Activated naive CD8-positive, alpha-beta T cell treated with anti-CD3 and anti-CD28 coated beads, Interleukin-2, amount 10 ng/mL, durations not matched to agents 7 days and 5 days (primary cell): Measurements from ENCODE around the gene S1PR2. TPM values are rescaled to one million over a fixed set of nuclear protein-coding genes. Genes with fewer than 3 reads are reported as not detected.

ENCODE experiments used
- ATAC-seq: fragments of 150-1000 bp; cut with Tn5 transposase; one replicate; pipeline ENCODE4 v1.10.0; 2021; ENCODE audit warnings: low read depth, moderate library complexity
- POLR2A ChIA-PET: fragments of 350-600 bp; sonication (Branson Sonifier 250); formaldehyde crosslinking; loops from one replicate; lab custom pipeline; 2021; ENCODE audit warnings: antibody characterized with exemption; lab: Charles Lee
- DNase-seq: peaks from one replicate; pipeline ENCODE4 v3.0.0; 2021
- H3K27ac Mint-ChIP-seq: one replicate; pipeline ENCODE4 v1.8.0; 2022; ENCODE audit warnings: mild to moderate bottlenecking, mixed read lengths
- H3K27me3 Mint-ChIP-seq: one replicate; pipeline ENCODE4 v1.8.0; 2022; ENCODE audit warnings: mild to moderate bottlenecking, moderate library complexity, mixed read lengths
- H3K36me3 Mint-ChIP-seq: one replicate; pipeline ENCODE4 v1.8.0; 2021; ENCODE audit warnings: mild to moderate bottlenecking, mixed read lengths
- H3K4me1 Mint-ChIP-seq: one replicate; pipeline ENCODE4 v1.8.0; 2021; ENCODE audit warnings: mixed read lengths
- H3K4me3 Mint-ChIP-seq: one replicate; pipeline ENCODE4 v1.8.0; 2022; ENCODE audit warnings: mild to moderate bottlenecking, moderate library complexity, mixed read lengths
- H3K9me3 Mint-ChIP-seq: one replicate; pipeline ENCODE4 v1.8.0; 2021; ENCODE audit warnings: mixed read lengths
- total RNA-seq, 2 experiments: library from RNA; stranded (reverse); gene quantifications; one replicate each; pipeline ENCODE4 v1.2.3, GENCODE V29; 2021

S1PR2 gene, protein sequence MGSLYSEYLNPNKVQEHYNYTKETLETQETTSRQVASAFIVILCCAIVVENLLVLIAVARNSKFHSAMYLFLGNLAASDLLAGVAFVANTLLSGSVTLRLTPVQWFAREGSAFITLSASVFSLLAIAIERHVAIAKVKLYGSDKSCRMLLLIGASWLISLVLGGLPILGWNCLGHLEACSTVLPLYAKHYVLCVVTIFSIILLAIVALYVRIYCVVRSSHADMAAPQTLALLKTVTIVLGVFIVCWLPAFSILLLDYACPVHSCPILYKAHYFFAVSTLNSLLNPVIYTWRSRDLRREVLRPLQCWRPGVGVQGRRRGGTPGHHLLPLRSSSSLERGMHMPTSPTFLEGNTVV
- total RNA-seq = 1 to 10 TPM; 6.4 to 7.1 TPM

DNA sequence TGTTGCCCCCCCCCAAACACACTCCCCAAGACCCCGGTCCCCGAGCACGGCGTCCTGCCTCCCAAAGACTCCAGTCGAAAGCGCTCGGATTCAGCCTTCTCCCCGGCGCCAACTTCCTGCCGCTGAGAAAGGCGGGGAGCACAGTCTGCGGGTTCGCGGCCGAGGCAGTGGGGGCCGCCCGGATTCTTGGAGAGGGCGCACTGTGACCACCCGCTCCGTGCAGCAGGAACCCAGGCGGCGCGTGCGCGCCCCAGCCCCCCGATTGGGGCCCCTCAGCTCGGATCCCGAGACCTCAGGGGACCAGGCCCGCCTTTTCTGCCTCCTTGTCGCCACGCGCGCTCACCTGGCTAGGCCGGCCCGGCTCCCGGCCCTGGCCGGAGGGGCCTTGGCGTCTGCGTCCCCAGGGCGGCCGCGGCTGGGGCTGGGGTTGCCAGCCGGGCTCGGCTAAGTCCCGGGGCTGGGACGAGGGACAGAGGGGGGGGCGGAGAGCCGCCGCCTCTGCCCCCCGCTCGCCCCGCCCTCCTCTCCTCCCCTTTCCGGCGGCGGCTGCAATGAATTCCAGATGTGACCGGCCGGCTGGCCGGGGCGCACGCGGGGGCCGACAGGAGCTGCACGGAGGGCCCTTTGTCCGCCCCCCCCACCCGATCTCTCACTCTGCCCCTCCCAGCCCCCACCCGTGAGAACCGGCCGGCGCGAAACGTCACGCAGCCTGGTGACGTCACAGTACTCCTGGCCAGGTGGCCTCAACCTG is at the start of gene S1PR2:
TSS of gene S1PR2 (minus strand) at position 471 of the 751 bp plus-strand sequence. CDS start 6,426 bp downstream, outside the sequence.
- H3K36me3 Mint-ChIP-seq = no peaks in the 10 kb centered on the region
- H3K4me3 Mint-ChIP-seq = peak within 1 kb of the TSS; percentile 87
- H3K4me1 Mint-ChIP-seq = peaks cover 18% of the 10 kb centered on the region
- H3K9me3 Mint-ChIP-seq = no peaks in the 10 kb centered on the region
- peak within 1 kb of the TSS; percentile 81 for H3K27ac Mint-ChIP-seq
- H3K27me3 Mint-ChIP-seq = no peaks in the 10 kb centered on the region
- DNase-seq (peak; percentile 79), ATAC-seq (peak; percentile 67)
- POLR2A ChIA-PET = interaction anchor here (0.8 to 1.3 kb wide), 3 partner anchors 19 to 412 kb away, joined by 3 read pairs; partner anchors contain the start of genes DNMT1 and FBXL12

GRCh38 chr19:10279737-10280442 is 48.8 kb upstream of the S1PR2 start:
- Mint-ChIP-seq H3K4me3 (peak overlapping the region; percentile 7), H3K4me1 (peaks cover 11% of the 10 kb centered on the region), H3K27me3 (no peaks in the 10 kb centered on the region), H3K9me3 (no peaks in the 10 kb centered on the region), H3K36me3 (peaks cover 16% of the 10 kb centered on the region), H3K27ac (peak overlapping the region; percentile 36)
- peak; percentile 66 for ATAC-seq
- POLR2A ChIA-PET = interaction anchor here (0.6 to 2.5 kb wide), 5 partner anchors 9 to 148 kb away, joined by 3 to 26 read pairs (median 3); partner anchors contain the start of gene ICAM1
- DNase-seq = no peak

DNA sequence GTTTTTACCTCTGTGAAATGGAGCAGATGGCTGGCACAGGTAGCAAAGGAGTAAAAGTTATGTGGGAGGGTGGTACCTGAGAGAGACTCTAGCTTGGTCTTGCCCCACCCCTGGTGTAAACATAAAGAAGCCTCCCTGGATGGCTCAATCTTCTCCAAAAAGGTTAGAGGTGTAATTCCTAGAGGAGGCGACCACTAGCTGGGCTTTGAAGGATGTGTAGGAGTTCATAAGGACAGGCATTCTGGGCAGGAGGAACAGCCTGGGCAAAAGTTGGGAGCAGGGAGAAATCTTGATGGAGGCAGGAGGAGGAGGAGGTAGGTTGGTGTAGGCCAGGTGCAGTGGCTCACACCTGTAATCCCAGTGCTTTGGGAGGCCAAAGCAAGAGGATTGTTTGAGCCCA is 47.8 kb upstream of the S1PR2 start:
- ATAC-seq (no peak), DNase-seq (no peak)
- POLR2A ChIA-PET = interaction anchor here (0.6 to 2.5 kb wide), 2 partner anchors 8 to 110 kb away, joined by 3 to 26 read pairs; partner anchors contain the start of gene ICAM1
- Mint-ChIP-seq H3K27ac (peak overlapping the region; percentile 60), H3K9me3 (no peaks in the 10 kb centered on the region), H3K4me3 (no peak overlapping the region), H3K36me3 (peaks cover 12% of the 10 kb centered on the region), H3K4me1 (peaks cover 13% of the 10 kb centered on the region), H3K27me3 (no peaks in the 10 kb centered on the region)

GRCh38 chr19:10277795-10278589 is 46.9 kb upstream of the S1PR2 start:
- no peaks in the 10 kb centered on the region for H3K27me3 Mint-ChIP-seq
- H3K9me3 Mint-ChIP-seq = no peaks in the 10 kb centered on the region
- peaks cover 12% of the 10 kb centered on the region for H3K36me3 Mint-ChIP-seq
- peaks cover 13% of the 10 kb centered on the region for H3K4me1 Mint-ChIP-seq
- POLR2A ChIA-PET = interaction anchor here (1.1 to 1.2 kb wide), 2 partner anchors 9 to 11 kb away, joined by 4 to 5 read pairs; partner anchors contain the start of gene ICAM4
- ATAC-seq (no peak), DNase-seq (no peak)
- no peak overlapping the region for H3K4me3 Mint-ChIP-seq
- no peak overlapping the region for H3K27ac Mint-ChIP-seq

DNA sequence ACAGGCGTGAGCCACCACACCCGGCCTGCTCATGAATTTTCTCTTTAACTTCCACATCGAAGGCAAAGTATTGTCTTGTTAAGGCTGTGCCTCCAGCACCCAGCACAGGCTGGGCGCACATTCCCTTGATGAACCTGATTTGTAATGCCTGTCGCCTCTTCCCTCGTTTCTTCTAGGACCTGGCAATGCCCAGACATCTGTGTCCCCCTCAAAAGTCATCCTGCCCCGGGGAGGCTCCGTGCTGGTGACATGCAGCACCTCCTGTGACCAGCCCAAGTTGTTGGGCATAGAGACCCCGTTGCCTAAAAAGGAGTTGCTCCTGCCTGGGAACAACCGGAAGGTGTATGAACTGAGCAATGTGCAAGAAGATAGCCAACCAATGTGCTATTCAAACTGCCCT is 43.5 kb upstream of the S1PR2 start:
- DNase-seq (no peak), ATAC-seq (no peak)
- no peak overlapping the region for H3K27ac Mint-ChIP-seq
- H3K9me3 Mint-ChIP-seq = no peaks in the 10 kb centered on the region
- POLR2A ChIA-PET = interaction anchor here (1.1 kb wide), 1 partner anchor 15 kb away, joined by 5 read pairs; the partner anchor contains the start of gene ICAM5
- peaks cover 10% of the 10 kb centered on the region for H3K36me3 Mint-ChIP-seq
- peaks cover 22% of the 10 kb centered on the region for H3K4me1 Mint-ChIP-seq
- no peaks in the 10 kb centered on the region for H3K27me3 Mint-ChIP-seq
- H3K4me3 Mint-ChIP-seq = no peak overlapping the region

DNA sequence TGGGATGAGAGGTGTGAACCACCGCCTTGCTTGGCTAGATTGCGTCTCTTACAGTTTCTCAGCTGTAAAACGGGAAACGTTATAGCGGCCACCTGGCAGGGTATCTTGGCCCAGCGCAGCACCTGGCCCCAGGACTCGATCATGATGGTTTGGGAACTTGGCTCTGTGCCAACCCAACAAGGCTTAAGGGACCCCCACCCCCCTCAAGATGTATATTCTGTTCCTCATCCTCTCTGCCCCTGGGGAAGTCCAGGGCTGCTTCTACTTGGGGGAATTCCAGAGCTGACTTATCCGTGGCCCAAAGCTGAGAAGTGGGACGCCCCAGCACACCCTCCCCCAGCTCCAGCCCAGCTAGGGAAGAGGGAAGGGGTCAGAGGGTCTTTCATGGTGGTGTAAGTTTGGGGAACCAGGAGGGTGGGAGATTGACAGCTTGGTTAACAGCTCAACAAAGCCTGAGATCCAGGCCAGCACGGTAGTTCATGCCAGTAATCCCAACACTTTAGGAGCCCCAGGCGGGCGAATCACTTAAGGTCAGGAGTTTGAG is 40.5 kb upstream of the S1PR2 start:
- peaks cover 5% of the 10 kb centered on the region for H3K36me3 Mint-ChIP-seq
- POLR2A ChIA-PET = interaction anchor here (0.9 to 4.7 kb wide), 16 partner anchors 9 to 157 kb away, joined by 3 to 60 read pairs (median 10); partner anchors contain the start of genes CDC37, FDX2, ICAM4 and ICAM5

DNA sequence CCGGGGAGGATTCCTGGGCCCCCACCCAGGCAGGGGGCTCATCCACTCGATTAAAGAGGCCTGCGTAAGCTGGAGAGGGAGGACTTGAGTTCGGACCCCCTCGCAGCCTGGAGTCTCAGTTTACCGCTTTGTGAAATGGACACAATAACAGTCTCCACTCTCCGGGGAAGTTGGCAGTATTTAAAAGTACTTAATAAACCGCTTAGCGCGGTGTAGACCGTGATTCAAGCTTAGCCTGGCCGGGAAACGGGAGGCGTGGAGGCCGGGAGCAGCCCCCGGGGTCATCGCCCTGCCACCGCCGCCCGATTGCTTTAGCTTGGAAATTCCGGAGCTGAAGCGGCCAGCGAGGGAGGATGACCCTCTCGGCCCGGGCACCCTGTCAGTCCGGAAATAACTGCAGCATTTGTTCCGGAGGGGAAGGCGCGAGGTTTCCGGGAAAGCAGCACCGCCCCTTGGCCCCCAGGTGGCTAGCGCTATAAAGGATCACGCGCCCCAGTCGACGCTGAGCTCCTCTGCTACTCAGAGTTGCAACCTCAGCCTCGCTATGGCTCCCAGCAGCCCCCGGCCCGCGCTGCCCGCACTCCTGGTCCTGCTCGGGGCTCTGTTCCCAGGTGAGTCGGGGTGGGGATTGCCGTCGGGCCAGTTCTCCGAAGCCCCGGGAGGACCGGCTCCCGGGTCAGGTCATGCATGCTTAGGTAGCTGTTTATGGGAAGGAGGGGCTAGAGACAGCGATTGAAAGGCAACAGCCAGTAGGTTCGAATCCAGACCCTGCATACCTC is 39.7 kb upstream of the S1PR2 start, which contains the start of gene ICAM1:
TSS of gene ICAM1 (plus strand) at position 505 of the 779 bp plus-strand sequence. CDS start at position 545, 40 bp downstream.
- peak; percentile 83 for DNase-seq
- no peaks in the 10 kb centered on the region for H3K9me3 Mint-ChIP-seq
- ATAC-seq = peak; percentile 65
- H3K4me1 Mint-ChIP-seq = peaks cover 23% of the 10 kb centered on the region
- peak within 1 kb of the TSS; percentile 92 for H3K27ac Mint-ChIP-seq
- H3K4me3 Mint-ChIP-seq = peak within 1 kb of the TSS; percentile 86
- peaks cover 5% of the 10 kb centered on the region for H3K36me3 Mint-ChIP-seq
- no peaks in the 10 kb centered on the region for H3K27me3 Mint-ChIP-seq
- POLR2A ChIA-PET = interaction anchor here (0.6 to 4.7 kb wide), 26 partner anchors 10 to 891 kb away, joined by 3 to 60 read pairs (median 6); partner anchors contain the start of genes CDC37, FDX2, ICAM4 and ICAM5

More for the DNA sequence above, 40.5 kb upstream of the S1PR2 start:
- peaks cover 23% of the 10 kb centered on the region for H3K4me1 Mint-ChIP-seq
- H3K9me3 Mint-ChIP-seq = no peaks in the 10 kb centered on the region
- no peaks in the 10 kb centered on the region for H3K27me3 Mint-ChIP-seq
- peak overlapping the region; percentile 86 for H3K4me3 Mint-ChIP-seq
- DNase-seq (no peak), ATAC-seq (no peak)
- peak overlapping the region; percentile 92 for H3K27ac Mint-ChIP-seq

- peak overlapping the region; percentile 92 for H3K27ac Mint-ChIP-seq
- peaks cover 3% of the 10 kb centered on the region for H3K36me3 Mint-ChIP-seq
- peaks cover 23% of the 10 kb centered on the region for H3K4me1 Mint-ChIP-seq
- ATAC-seq = peak; percentile 57
- peak; percentile 85 for DNase-seq
- peak overlapping the region; percentile 86 for H3K4me3 Mint-ChIP-seq
- no peaks in the 10 kb centered on the region for H3K9me3 Mint-ChIP-seq
- no peaks in the 10 kb centered on the region for H3K27me3 Mint-ChIP-seq
- POLR2A ChIA-PET = interaction anchor here (0.6 to 4.7 kb wide), 23 partner anchors 10 to 892 kb away, joined by 3 to 60 read pairs (median 6); partner anchors contain the start of genes CDC37, FDX2, ICAM4 and ICAM5
Observed at GRCh38 chr19:10270180-10270615, 39.1 kb upstream of the S1PR2 start.

- POLR2A ChIA-PET = interaction anchor here (0.6 to 4.7 kb wide), 20 partner anchors 9 to 270 kb away, joined by 3 to 60 read pairs (median 6); partner anchors contain the start of genes CDC37, FDX2, ICAM4 and ICAM5
- Mint-ChIP-seq H3K4me3 (peak overlapping the region; percentile 86), H3K9me3 (no peaks in the 10 kb centered on the region), H3K27me3 (no peaks in the 10 kb centered on the region), H3K27ac (peak overlapping the region; percentile 92), H3K36me3 (peaks cover 2% of the 10 kb centered on the region), H3K4me1 (peaks cover 23% of the 10 kb centered on the region)
- DNase-seq (peak; percentile 96), ATAC-seq (peak; percentile 69)
Observed at GRCh38 chr19:10269333-10270179, 38.4 kb upstream of the S1PR2 start.

DNA sequence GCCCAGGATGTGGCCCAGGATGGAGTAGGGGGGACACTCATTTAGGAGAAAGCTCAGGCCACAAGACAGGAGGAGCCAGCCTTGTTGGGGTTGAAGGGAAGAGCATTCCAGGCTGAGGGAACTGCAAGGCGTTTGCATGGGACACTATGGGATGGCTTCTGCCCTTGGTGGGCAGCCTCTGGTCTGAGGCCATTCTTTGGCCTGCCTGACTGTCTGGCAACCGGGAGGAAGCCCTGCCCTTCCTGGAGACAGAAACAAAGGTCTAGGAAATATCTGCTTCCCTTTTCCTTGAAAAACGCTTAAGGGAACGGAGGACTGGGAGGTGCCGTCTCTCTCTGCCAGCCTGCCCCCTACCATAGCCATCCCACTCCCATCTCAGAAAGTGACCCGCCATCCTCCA is 36.9 kb upstream of the S1PR2 start:
- POLR2A ChIA-PET = interaction anchor here (2.0 to 4.7 kb wide), 2 partner anchors 23 to 120 kb away, joined by 25 to 60 read pairs; partner anchors contain the start of gene ICAM5
- Mint-ChIP-seq H3K27ac (peak overlapping the region; percentile 56), H3K4me3 (no peak overlapping the region), H3K27me3 (no peaks in the 10 kb centered on the region), H3K9me3 (no peaks in the 10 kb centered on the region), H3K4me1 (peaks cover 21% of the 10 kb centered on the region), H3K36me3 (no peaks in the 10 kb centered on the region)
- DNase-seq = no peak
- no peak for ATAC-seq
